Activated effector memory CD4-positive, alpha-beta T cell treated with anti-CD3 and anti-CD28 coated beads, Interleukin-2, amount 50 U/mL, for 16 hours (primary cell): ENCODE results near the gene PACSIN3.

ENCODE experiments used
- DNase-seq: peaks from one replicate; pipeline ENCODE4 v3.0.0-alpha.2; 2020

Gene PACSIN3

DNA sequence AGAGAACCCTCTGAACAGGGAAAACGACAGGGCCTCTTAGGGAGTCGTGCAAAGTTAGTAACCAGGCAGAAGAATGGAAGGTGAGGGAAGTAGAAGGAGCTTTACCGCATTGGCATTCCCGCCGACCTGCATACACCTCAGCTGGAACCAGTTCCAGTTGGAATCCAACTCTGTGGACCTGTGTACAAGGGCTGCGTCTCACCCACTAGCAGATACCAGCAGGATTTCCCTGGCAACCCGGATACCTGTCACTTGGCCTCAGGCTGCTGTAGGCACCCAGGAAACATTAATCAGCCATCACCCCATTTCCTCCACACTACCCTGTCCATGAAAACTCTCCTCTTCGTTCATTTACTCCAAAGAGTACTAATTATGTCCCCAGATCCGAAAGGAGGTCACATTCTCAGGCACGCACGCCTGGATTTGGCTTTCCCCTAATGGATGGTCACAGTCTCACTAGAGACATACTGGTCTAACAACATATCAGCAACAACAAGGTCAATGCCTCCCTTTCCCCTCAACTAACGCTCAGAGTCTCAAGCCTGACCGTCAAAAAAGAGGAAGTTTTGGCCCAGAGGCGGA is 10.4 kb downstream of the PACSIN3 start:
- no peak for DNase-seq

DNA sequence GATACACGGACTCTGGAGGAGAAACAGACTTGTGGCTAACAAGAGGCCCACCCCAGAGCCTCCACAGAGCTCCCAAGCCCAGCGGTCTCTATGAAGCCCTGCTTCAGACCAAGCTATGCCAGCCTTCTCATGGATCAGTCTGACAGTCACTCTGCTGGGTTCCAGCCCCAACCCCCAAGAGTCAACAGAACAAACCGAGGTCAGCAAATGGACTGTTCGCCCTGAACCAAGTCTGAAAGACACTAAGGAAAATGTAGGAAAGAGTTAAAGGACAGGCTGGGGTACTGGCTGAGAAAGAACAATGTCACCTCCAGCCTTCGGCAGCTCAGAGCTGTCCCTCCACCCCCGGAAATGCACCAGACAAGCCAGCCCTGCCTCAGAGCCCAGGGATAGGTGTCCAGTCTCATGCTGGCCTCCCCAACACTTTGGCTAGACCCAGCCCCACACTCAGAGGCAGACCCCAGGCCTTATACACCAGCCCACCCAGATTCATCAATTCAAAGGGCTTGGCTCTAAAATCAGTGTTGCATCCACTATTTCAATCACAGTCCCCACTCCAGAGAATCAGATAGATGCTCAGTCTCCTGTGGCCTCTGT is 13.4 kb downstream of the PACSIN3 start:
- no peak for DNase-seq

DNA sequence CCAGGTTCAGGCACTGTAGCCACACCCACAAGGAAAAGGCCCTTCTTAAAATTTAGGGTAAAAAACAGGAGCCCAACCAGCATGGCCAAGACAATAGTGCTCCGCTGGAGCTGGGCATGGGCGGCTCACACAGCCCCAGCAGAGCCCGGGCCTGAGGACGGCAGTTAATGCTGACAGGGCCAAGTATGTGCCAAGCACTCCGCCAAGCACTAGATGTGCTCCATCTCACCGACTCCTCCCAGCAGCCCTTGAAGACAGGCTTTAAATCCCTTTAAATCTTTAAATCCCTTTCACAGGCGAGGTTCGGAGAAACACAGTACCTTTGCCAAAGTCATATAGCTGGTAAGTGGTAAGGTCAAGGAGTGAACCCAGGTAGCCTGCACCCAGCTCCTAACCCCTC is 14.4 kb downstream of the PACSIN3 start:
- DNase-seq: no peak

DNA sequence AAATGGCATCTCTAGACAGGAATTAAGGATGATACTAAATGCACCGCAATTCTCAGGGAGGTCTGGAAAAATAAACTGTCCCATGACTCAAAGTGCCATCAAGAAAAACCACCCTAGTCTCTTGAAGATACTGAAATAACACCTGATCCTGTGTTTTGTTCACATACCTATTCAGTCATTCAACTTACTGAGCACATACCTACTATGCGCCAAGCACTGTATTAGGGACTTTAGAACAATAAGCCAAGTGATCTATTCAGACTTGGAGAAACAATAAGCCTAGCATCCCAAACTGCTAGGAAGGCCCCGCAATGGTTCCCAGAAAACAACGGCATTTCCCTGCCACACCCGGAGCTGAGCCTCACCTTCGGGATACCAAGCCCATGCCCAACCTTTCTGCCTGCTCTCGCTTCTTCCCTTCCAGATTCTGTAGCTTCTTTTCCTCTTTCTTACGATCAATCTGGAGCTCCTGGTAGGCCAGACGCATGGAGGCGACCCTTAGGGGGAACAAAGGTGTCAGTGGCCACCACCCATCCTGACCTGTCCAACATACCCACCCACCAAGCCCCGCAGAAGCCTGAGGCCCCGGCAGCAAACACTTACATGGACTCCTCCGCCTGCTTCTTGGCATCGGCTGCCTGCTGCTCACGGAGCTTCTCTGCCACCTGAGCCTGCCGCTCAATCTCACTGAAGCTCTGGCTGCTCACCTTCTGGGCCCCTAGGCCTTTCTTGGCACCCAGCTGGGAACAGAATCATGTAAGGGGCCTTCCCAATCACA is 15.0 kb downstream of the PACSIN3 start:
- DNase-seq: no peak

DNA sequence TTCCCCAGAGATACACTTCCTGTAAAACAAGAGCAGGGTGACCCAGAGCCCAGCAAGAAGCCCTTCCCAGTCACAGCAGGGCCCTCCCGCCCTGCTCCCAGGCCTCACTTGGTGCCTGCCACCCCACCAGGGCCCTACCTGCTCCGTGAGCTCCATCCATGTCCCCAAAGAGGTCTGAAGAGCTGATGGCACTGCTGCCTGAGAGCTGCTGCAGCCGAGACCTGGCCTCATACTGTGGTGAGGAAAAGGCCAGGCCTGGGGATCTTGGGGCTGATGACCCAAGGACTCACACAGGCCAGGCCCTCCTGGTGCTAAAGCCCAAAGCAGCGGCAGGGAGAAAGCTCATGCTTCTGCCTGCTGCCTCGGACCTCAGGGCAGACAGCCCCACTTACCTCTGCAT is 19.9 kb downstream of the PACSIN3 start:
- no peak for DNase-seq

DNA sequence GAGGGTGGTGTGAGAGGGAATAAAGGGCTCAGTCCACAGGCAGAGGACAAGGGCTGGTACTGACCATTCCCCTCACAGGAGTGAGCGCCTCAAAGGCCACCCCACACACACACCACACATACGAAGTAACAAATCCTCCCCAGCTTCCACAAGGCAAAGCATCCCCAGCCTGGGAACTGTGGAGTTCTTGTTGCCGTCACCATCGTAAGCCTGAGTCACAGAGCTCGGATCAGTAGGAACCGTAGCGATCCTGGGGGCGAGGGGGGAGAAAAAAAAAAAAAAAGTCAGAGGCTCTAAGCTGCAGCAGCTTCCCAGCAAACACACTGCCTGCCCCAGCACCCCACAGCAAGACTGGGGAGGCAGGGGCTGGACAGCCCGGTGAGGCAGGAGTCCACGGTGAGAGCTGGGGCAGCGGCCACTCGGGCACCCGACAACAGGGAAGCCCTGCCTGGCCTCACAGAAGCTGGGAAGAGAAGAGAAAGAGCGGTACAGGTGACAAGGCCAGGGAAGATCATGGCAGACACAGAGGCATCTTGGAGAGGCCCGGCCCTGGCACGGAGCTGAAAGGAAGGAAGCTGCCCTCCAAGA is 20.9 kb downstream of the PACSIN3 start:
- no peak for DNase-seq

DNA sequence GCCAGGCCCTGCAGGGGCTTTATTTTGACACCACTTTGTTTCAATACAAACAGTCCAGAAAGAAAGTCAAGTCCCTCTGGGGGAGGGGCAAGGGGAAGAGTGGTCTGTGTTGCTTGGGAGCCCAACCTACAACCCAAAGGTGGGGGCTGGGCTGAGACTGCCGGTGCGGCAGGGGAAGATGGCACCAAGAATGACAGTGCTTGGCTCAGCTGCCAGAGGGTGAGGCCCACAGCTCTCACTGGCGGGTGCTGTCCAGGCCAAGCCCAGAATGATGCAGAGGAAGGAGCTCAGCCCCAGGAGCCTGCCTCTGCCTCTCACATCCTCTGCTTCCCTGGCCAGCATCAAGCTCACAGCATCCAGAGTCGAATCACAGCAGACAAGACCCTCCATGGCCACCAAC is 21.9 kb downstream of the PACSIN3 start:
- DNase-seq: no peak

DNA sequence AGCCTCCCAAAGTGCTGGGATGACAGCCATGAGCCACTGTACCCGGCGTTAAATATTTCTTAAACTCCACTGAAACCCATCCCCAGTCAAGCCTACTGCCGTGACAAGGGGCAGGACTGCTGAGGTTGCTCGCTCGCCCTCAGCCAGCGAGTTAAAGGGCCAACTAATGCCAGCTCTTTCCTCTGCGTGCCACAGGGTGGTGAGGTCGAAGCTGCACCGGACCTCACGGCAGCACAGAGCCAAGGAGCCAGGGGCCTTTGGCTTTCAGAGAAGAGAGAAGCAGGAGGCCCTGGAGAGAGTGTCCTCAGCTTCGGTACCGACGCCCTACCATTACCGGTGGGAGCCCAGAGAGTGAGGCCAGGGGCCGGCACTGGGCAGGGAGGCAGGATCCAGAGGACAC is 22.3 kb downstream of the PACSIN3 start:
- no peak for DNase-seq

DNA sequence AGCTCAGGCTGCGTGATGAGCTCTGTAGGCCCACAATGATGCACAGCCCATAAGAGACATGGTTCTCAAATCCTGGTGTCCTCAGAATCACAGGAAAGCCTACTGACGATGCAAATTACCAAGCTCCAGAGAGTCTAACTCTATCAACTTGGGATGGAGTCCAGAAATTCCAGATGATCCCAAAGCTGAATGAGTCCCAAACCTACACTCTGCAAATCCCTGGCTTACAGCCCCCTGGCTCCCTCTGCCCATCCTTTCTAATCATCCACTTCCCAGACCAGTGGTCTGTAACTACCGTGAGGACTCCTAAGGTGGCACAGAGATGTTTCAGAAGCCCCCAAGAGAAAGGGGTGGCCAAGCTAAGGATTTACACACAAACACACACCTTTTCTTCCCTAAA is 23.0 kb downstream of the PACSIN3 start:
- no peak for DNase-seq

DNA sequence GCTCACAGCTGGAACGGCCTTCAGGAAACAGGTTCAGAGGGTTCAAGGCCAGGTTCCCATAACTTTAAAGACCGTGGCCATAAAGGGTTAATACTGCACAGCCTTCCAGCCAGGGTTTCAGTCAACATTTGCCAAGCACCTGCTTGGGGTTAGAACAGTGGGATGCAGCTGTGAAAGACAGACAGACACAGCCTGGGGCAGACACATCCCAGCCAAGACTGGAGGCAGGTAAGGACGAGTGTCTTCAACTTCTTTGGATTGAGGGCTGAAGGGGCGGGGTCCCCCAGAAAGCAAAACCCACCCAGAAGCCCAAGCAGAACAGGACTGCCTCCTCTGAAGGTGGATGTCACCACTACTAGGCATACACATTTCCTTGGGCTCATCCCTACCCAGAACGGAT is 23.8 kb downstream of the PACSIN3 start:
- DNase-seq: no peak

DNA sequence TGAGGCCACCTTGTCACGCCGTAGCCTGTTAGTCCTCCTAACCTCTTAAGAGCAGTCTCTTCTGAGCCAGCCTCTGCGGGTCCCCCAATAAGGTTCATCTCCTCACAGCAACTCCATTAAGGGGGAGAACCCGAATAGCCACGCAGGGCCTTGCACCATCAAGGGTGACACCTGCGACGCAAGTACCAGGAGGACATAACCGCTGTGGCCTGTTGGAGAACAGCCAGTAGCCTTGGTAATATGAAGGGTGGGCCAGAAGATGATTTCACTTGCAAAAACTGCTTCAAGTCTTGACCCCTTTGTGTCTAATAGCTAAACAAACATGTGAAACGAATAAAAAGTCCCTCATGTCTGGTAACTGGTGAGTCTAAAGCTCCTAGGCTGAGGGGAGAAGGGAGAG is 24.3 kb downstream of the PACSIN3 start:
- no peak for DNase-seq

DNA sequence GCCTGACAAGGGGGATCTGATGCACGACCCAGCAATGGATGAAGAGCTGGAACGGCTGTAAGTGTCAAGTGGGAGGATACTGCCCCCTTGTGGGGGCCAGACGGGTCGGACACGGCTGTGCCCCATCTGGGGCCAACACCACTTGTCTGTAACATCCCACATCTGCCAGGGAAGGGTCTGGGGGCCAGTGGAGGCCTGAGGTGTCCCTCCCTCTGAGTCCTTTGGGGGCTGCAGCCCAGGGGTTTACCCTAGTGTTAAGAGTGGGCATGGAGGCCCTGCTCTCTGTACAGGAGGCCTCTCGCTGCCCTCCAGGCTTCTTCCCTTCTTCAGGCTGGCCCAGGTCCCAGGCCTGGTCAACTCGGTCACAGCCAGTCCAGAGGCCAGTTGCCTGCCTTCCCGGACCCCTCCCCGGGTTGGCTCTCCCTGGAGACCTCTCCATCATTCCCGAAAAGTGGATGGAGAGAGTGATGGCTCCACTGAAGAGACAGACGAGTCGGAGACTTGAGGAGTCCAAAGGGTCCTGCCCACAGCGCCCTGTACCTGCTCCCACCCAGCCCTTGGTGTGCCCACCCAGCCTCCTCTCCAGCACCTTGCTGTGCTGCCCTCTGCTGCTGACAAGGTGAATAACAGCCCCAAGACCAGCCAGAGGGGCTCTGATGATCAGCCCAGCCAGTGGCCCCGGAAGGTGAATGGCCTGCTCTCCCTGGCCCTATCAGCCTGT is 24.9 kb downstream of the PACSIN3 start:
- peak; percentile 84 for DNase-seq

DNA sequence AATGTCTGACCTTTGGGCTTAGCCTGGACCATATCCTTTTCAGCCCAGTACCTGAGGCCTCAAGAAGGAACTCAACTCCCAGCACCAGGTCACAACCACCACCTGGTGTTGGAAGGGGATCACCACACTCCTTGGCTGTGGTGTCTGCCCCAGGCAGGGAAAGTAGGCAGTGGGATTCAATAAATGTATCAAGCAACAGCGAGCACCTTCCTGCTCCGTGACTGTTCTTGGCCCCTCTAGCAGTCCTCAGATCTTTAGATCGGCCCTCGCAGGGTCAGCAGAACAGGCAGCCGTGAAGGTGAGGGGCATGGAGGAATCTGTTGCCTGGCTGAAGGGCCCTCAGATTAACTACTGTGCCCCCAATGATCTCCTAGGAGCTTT is 25.5 kb downstream of the PACSIN3 start:
- no peak for DNase-seq

DNA sequence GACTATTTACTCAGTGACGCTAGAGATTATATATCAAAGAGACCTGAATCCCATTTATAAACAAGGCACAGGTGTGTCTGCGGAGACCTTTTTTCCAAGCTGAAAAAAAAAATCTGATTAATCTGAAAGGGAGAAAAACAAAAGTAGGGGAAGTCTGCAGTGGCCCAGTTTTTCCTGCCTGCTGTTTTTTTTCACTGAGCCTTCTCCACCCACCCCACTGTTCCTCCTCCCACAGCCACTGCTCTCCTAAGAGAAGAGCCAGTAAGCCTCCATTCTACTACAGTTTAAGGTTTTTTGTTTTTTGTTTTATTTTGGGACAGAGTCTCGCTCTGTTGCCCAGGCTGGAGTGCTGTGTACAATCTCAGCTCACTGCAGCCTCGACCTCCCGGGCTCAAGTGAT is 28.0 kb downstream of the PACSIN3 start:
- DNase-seq: no peak

DNA sequence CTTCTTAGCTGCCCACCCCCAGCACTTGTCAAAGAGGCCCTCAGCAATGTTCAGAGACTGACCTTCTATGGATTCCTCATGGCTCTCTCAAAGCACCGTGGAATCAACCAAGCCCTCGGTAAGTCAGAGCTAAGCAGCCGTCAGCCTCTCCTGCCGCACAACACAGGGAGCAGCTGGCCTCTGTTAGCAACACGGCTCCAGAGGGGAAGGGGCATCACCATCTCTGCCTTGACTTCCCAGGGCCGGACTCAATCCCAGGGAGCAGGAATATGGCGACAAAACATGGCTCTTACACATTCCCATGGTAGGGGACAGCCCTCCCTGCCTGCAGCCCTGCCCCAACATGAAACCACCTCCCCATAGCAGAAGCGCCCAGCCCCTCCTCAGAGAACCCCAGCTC is 28.4 kb downstream of the PACSIN3 start:
- DNase-seq: no peak

DNA sequence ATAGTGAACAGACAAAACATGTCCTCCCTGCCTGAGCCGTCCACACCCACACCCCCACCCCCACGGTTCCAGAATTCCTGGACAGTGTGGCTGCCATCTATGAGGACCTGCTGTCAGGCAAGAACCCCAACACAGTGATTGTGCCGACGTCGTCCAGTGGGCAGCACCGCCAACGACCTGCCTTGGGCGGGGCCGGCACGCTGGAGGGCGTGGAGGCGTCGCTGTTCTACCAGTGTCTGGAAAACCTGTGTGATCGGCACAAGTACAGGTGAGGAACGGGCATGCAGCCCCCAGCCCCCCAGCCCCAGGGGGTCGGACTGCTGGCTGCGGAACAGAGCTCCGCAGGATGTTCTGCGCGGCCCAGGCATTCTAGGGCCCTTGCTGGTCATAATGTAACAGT is 29.3 kb downstream of the PACSIN3 start:
- no peak for DNase-seq

DNA sequence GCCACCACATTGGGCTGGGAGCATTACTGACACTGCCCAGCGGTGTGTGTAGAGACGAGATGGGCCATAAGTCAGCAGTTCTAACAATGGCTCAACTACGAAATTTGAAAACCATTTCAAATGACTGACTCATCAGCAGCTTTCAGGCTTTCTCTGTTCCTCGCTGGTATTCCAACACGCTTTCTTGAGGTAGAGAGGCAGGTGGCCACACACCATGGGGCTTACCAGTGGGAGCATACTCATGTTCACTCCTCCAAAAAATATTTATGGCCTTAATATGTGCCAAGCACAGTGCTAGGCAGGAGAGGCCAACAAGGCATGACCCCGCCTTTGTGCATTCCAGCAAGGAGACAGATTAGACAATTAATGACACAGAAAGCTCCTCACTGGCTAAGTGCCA is 29.9 kb downstream of the PACSIN3 start:
- no peak for DNase-seq

DNA sequence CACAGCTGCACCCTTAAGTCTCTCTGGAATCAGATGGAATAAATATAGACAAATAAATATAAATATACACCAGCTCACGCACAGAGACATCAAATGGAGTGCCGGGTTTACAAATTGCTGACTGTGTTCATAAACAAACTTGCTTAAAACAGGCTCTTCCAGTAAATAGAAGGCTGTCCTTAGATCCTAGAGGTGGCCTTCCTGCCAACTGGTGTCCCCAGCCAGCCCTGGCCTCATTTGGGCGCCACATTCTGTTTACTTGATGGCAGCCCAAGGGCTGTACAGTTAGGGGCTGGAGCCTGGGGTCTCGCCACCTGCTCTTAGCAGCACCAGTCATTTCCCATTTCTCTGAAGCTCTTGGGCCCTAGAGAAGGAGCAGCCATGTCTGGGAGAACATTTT is 30.4 kb downstream of the PACSIN3 start:
- no peak for DNase-seq

DNA sequence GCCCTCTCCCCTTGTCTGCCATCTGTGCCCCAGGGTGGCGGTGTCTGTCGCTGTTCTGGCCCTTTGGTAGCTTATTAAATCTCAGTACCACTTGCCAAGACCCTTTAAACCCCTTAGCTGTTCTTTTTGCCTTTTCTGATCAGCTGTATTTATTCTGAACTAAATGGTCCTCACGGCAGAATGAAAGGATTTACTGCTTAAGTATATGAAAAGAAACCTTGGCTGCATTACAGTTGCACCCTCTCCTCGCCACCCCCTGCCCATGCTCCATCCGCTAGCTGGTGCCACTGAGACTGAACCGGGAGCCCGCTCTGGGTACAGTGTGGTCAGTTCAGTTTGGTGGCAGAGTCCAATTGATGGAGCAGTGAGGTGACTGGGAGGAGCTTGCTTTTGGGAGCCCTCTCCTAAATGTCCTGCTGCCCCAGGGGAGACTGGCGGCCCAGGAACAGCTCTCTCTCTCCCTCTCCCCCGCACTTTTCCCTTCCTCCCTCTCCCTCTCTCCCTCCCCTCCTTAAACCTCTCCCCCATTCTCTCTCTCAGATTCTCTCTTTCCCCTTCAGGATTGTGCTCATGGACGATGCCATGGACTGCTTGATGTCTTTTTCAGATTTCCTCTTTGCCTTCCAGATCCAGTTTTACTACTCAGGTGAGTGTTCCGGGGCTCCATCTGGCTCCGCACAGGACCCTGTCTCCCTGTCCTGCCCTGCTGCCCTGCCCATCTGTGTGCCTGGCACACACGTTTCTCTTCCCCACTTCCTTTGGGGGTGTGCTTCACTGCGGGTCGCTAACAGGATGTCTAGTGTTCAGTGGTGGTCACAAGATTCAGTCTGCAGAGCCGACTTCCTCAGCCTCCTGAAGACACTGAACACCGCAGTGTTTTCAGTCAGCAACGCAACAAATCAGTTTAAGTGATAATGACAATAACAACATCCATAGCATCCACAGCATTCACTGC is 31.3 kb downstream of the PACSIN3 start:
- no peak for DNase-seq

DNA sequence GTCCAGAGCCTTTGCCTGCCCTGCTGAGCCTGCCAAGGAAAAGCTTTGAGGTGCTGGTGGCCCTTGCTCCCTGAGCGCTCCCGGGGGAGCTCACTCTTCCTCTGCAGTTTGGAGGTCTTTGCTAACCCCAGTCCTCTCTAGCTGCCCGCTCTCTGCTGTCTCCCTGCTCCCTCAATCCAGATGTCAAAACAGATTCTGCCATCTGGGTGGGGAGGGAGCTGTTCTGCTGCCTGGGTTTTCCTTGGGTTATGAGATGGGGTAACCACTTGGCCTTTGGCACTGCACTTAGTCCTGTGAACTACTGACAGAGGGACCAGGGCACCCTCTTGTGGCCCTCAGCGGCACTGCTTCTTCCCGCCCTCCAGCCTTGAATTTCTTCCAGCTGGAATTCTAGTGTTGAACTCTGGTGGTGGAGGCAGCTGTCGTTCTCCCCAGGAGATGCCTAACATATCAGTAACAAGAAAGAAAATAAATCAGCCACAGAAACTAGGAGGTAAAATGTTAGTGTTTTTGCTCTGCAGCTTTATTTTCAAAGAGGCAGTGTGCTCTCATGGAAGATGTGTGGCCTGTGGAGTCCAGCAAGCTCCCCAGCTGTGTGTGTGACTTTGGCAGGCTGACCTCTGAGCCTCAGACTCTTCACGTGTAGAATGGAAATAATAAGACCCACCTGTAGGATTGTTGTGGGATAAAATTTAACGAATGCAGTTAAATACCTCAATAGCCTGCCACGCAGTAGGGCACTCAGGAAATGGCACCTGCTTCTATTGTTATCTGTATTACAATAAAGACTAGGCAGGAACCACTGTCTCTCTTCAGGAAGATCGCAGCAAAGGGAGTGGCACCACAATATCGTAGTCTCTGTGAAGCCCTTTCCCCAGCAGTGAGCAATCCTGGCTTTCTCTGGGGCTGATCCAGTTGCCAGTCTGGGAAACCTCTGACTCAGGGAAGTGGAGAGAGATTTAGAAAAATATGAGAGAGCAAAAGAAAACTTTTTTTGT is 33.0 kb downstream of the PACSIN3 start:
- peak; percentile 82 for DNase-seq
